ENCODE measurements around the gene MIPEP. TPM values are rescaled to one million over a fixed set of nuclear protein-coding genes. Genes with fewer than 3 reads are reported as not detected.

The MIPEP gene
- total and polyA plus RNA-seq, 10 of the 15 experiments (the other 5 are each of a cell fraction or from before 2014, with no cell fraction given), result 15.6 to 56.2 (median 29.8) TPM

DNA sequence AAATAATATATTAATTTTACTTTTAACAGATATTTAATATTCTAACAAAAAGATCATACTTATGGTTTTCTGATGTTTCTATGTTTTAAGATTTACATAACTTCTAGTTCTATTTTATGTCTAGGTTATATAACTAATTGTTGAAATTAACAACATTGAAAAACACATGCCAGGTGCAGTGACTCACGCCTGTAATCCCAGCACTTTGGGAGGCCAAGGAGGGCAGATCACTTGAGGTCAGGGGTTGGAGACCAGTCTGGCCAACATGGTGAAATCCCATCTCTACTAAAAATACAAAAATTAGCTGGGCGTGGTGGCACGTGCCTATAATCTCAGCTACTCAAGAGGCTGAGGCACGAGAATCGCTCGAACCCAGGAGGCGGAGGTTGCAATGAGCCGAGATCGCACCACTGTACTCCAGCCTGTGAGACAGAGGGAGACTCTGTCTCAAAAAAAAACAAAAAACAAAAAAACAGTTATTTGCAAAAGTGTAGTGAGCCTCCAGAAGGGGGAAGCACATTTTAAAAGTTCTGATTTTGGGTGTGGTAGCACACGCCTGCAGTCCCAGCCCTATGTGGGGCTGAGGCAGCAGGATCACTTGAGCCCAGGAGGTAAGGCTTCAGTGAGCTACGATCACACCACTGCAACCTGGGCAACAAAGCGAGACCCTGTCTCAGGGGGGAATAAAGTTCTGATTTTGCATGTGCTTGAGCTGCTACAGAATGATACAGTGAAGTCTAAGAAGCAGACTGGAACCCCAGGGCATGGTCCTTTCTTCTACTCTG is 18.7 kb downstream of the MIPEP start:
- H3K9ac ChIP-seq (ENCODE audit: control insufficient read depth, insufficient read depth, low read length), result 0 out of 2 replicates have a peak overlapping the region, but pooled peaks have one; percentile 13
- no peaks in the 10 kb centered on the region for H3K9me3 ChIP-seq (replicated peaks; ENCODE audit: control insufficient read depth, insufficient read depth, low read length)
- H3K79me2 ChIP-seq (ENCODE audit: control insufficient read depth, insufficient read depth, low read length), result no peaks in the 10 kb centered on the region
- RAD21 ChIA-PET (ENCODE audit: unreplicated experiment), result interaction anchor here (0.8 to 1.4 kb wide), 5 partner anchors 10 to 295 kb away, joined by 3 to 5 read pairs (median 3); no protein-coding TSS in a partner anchor
- CTCF ChIA-PET, result interaction anchor here (0.6 to 1.4 kb wide), 11 partner anchors 19 to 404 kb away, joined by 3 to 8 read pairs (median 4); partner anchors contain the start of gene MIPEP
- FAIRE-seq, result no peak
- H3K36me3 ChIP-seq (ENCODE audit: control insufficient read depth in 2 of 2, insufficient read depth in 2 of 2, low read length in 1 of 2), result no peaks in the 10 kb centered on the region
- SMC1A ChIA-PET (ENCODE audit: uncharacterized antibody, unreplicated experiment), result interaction anchor here (0.6 to 1.4 kb wide), 10 partner anchors 8 to 403 kb away, joined by 3 to 10 read pairs (median 3); no protein-coding TSS in a partner anchor
- no TSS peak for BruUV-seq (replicated peaks)
- peak overlapping the region; percentile 45 for H3K27ac ChIP-seq (ENCODE audit: control insufficient read depth, insufficient read depth)
- TF ChIP-seq ETV6 (conservative IDR thresholded peaks at IDR 0.05 in 1 of 2, IDR thresholded peaks at IDR 0.05 in 1 of 2; ENCODE audit: borderline replicate concordance in 1 of 2, low read depth in 1 of 2), result no peak
- TF ChIP-seq SREBF2 (IDR thresholded peaks at IDR 0.05; ENCODE audit: low read length), result no peak
- 0 out of 6 replicates have a peak, but pooled peaks of 1 of the 3 experiments have one; percentile 2 for TF ChIP-seq CTCF (IDR thresholded peaks at IDR 0.05 in 2 of 3, conservative IDR thresholded peaks at IDR 0.05 in 1 of 3; ENCODE audit: control insufficient read depth in 2 of 3, extremely low read depth in 1 of 3, insufficient read depth in 1 of 3, low read depth in 3 of 3, low read length in 3 of 3)
- TF ChIP-seq, protein P1, sequence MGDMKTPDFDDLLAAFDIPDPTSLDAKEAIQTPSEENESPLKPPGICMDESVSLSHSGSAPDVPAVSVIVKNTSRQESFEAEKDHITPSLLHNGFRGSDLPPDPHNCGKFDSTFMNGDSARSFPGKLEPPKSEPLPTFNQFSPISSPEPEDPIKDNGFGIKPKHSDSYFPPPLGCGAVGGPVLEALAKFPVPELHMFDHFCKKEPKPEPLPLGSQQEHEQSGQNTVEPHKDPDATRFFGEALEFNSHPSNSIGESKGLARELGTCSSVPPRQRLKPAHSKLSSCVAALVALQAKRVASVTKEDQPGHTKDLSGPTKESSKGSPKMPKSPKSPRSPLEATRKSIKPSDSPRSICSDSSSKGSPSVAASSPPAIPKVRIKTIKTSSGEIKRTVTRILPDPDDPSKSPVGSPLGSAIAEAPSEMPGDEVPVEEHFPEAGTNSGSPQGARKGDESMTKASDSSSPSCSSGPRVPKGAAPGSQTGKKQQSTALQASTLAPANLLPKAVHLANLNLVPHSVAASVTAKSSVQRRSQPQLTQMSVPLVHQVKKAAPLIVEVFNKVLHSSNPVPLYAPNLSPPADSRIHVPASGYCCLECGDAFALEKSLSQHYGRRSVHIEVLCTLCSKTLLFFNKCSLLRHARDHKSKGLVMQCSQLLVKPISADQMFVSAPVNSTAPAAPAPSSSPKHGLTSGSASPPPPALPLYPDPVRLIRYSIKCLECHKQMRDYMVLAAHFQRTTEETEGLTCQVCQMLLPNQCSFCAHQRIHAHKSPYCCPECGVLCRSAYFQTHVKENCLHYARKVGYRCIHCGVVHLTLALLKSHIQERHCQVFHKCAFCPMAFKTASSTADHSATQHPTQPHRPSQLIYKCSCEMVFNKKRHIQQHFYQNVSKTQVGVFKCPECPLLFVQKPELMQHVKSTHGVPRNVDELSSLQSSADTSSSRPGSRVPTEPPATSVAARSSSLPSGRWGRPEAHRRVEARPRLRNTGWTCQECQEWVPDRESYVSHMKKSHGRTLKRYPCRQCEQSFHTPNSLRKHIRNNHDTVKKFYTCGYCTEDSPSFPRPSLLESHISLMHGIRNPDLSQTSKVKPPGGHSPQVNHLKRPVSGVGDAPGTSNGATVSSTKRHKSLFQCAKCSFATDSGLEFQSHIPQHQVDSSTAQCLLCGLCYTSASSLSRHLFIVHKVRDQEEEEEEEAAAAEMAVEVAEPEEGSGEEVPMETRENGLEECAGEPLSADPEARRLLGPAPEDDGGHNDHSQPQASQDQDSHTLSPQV (IDR thresholded peaks at IDR 0.05), result no peak
- 0 out of 2 replicates have a peak, but pooled peaks have one; percentile 8 for TF ChIP-seq RUNX3 (IDR thresholded peaks at IDR 0.05; ENCODE audit: low read length)
- peak; percentile 42 for TF ChIP-seq RAD21 (IDR thresholded peaks at IDR 0.05; ENCODE audit: insufficient read depth, low read depth, low read length)
- TF ChIP-seq ATF7 (IDR thresholded peaks at IDR 0.05; ENCODE audit: low read depth), result no peak
- TF ChIP-seq NFIC (IDR thresholded peaks at IDR 0.05; ENCODE audit: low read depth, low read length), result no peak
- H4K20me1 ChIP-seq (ENCODE audit: control insufficient read depth, insufficient read depth), result no peaks in the 10 kb centered on the region
- H3K27me3 ChIP-seq (replicated peaks in 1 of 2; ENCODE audit: control insufficient read depth in 2 of 2, insufficient read depth in 2 of 2, low read length in 1 of 2), result no peaks in the 10 kb centered on the region
- POLR2A ChIA-PET, result interaction anchor here (0.5 kb wide), 1 partner anchor 348 kb away, joined by 3 read pairs; no protein-coding TSS in a partner anchor
- H3K4me3 ChIP-seq, result no peak overlapping the region
- peak overlapping the region; percentile 43 for H2AFZ ChIP-seq (ENCODE audit: control insufficient read depth, low read depth, low read length)
- peak; percentile 84 for ATAC-seq
- 72% methylated on average over 12 of the region's 12 CpGs for WGBS (ENCODE audit: insufficient coverage, insufficient replicate concordance, low lambda C conversion rate, missing lambda C conversion rate)
- H3K4me1 ChIP-seq (ENCODE audit: control insufficient read depth, insufficient read depth, low read length), result peaks cover 9% of the 10 kb centered on the region
- peak overlapping the region; percentile 30; the same call in 1 of the 2 replicates for H3K4me2 ChIP-seq (ENCODE audit: control insufficient read depth, insufficient read depth)
- in situ Hi-C loops (cut with MboI), result loop anchor here (5.0 kb wide), 1 partner anchor 403 kb away; no protein-coding TSS in a partner anchor
- intact Hi-C loops (cut with micrococcal nuclease; ENCODE audit: unreplicated experiment), result loop anchor here (1.0 to 2.0 kb wide), 5 partner anchors 60 to 404 kb away; no protein-coding TSS in a partner anchor
- no peak for DNase-seq (ENCODE audit: low read depth, low spot score)

Data from GM12878 (cell line).